ENCODE results near the gene ATF6B. TPM values are rescaled to one million over a fixed set of nuclear protein-coding genes. Genes with fewer than 3 reads are reported as not detected.

The ATF6B gene
- total RNA-seq, 1 experiment from 2014 or later = 87.2 TPM

DNA sequence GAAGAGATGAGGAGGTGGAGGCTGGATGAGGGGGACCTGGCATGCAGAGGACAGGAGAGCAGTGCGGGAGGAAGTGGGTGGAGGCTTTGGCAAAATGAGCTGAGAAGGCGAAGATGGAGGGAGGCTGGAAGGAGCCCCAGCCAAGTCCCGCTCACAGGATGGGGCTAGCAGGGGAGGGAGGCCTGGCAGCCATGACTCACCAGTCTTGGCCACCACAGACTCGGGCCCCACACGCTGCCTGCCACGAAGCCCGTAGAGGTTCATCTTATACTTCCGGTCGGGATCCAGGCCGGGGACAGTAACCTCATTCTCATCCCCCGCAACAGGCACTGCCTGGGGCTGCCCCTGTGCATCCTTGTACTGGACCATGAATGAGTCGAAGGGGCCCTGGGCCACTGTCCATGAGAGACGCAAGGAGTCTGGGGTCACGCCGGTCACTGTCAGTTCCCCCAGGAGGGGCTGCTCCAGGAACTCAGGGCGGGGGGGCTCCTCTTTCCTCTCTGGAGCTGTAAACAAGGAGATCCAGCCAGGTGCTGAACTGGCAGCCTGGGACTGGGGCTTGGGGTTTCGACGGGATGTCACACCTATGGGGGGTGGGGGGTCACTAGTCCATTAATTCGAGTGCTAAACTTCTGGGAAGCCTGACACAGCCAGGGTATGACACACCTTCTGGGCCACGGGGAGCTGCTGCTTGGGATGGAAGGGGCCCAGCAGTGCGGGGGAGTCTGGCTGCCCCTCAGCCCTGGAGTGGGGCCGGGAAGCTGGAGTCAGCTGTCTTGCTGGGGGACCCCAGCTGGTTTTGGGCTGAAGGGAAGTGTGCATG is 46.7 kb downstream of the ATF6B start:
- H4K20me1 ChIP-seq (ENCODE audit: insufficient read depth) = no peaks in the 10 kb centered on the region
- no peaks in the 10 kb centered on the region for H3K9me3 ChIP-seq (ENCODE audit: insufficient read depth, low read depth)
- no peaks in the 10 kb centered on the region for H3K9me2 ChIP-seq (ENCODE audit: insufficient read depth)
- intact Hi-C loops (cut with micrococcal nuclease; ENCODE audit: unreplicated experiment) = no loop called here
- no peak overlapping the region for H3K27ac ChIP-seq
- TF ChIP-seq EZH2 (IDR thresholded peaks at IDR 0.05; ENCODE audit: low read depth) (no peak), CTCF (conservative IDR thresholded peaks at IDR 0.05) (no peak)
- H3K36me3 ChIP-seq (ENCODE audit: low read depth) = no peaks in the 10 kb centered on the region
- no peak overlapping the region for H3K4me3 ChIP-seq
- DNase-seq = peak in 1 of 2 experiments; percentile 66
- BruUV-seq (replicated peaks) = no TSS peak
- H2AFZ ChIP-seq = no peak overlapping the region
- CTCF ChIA-PET = interaction anchor here (0.6 kb wide), 1 partner anchor 729 kb away, joined by 3 read pairs; no protein-coding TSS in a partner anchor
- POLR2A ChIA-PET (ENCODE audit: unreplicated experiment) = no interaction called here
- peak overlapping the region; percentile 71; the same call in 1 of the 2 replicates for H3K4me2 ChIP-seq
- H3K79me2 ChIP-seq (ENCODE audit: low read depth) = no peaks in the 10 kb centered on the region
- peaks cover 91% of the 10 kb centered on the region for H3K4me1 ChIP-seq (replicated peaks; ENCODE audit: insufficient read depth)
- H3F3A ChIP-seq (ENCODE audit: insufficient read depth, low read depth) = peaks cover 44% of the 10 kb centered on the region
- H3K27me3 ChIP-seq (ENCODE audit: insufficient read depth, low read depth) = no peaks in the 10 kb centered on the region

DNA sequence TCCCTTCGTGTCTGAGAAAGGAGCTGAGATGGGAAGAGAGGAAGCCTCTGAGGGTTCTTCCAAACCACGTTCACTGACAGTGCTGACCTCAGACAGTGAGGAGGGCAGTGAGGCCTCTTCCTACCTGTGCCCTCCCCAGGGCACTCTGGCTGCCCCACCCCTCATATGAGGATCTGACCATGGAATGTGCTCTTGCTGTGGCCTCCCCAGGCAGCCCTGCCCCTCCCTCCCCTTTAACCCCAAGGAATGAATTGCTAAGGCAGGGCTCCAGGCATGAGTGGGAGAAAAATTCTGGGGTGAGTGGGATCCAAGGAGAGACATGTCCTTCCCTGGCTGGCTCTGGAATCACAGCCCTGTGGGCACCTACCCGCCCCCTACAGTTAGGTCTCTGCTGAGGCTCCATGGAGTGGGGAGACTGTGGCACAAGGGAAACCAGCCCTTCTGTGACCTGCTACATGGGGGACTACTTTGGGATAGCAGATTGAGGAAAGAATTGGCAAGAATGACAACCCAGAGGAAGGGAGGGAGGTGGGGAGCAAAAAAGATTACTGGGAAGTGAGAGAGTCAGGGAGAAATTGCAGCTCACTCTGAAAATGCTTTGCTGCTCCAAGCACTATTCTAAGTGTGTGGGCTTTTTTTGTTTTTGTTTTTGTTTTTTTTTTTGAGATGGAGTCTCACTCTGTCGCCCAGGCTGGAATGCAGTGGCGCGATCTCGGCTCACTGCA is 48.3 kb downstream of the ATF6B start:
- Histone ChIP-seq H3K36me3 (ENCODE audit: low read depth) (no peaks in the 10 kb centered on the region), H3F3A (ENCODE audit: insufficient read depth, low read depth) (peaks cover 54% of the 10 kb centered on the region), H3K27ac (peak overlapping the region; percentile 38; the same call in 1 of the 2 replicates), H3K9me2 (ENCODE audit: insufficient read depth) (no peaks in the 10 kb centered on the region), H3K4me3 (no peak overlapping the region), H3K79me2 (ENCODE audit: low read depth) (no peaks in the 10 kb centered on the region), H3K4me1 (replicated peaks; ENCODE audit: insufficient read depth) (peaks cover 87% of the 10 kb centered on the region), H2AFZ (no peak overlapping the region), H3K9me3 (ENCODE audit: insufficient read depth, low read depth) (no peaks in the 10 kb centered on the region), H3K27me3 (ENCODE audit: insufficient read depth, low read depth) (no peaks in the 10 kb centered on the region), H3K4me2 (peak overlapping the region; percentile 62), H4K20me1 (ENCODE audit: insufficient read depth) (no peaks in the 10 kb centered on the region)
- ChIA-PET CTCF (interaction anchor here (0.6 to 0.8 kb wide), 2 partner anchors 35 to 39 kb away, joined by 3 read pairs; no protein-coding TSS in a partner anchor), POLR2A (ENCODE audit: unreplicated experiment) (interaction anchor here (0.5 kb wide), 1 partner anchor 48 kb away, joined by 8 read pairs; the partner anchor contains the start of gene ATF6B)
- intact Hi-C loops (cut with micrococcal nuclease; ENCODE audit: unreplicated experiment) = loop anchor here (2.0 kb wide), 1 partner anchor 33 kb away; no protein-coding TSS in a partner anchor
- TSS peak; percentile 18 for BruUV-seq (replicated peaks)
- DNase-seq = peak; percentile 48 to 63
- TF ChIP-seq EZH2 (IDR thresholded peaks at IDR 0.05; ENCODE audit: low read depth) (no peak), CTCF (conservative IDR thresholded peaks at IDR 0.05) (no peak)

- ChIA-PET POLR2A (ENCODE audit: unreplicated experiment) (interaction anchor here (0.5 to 0.8 kb wide), 6 partner anchors 30 to 891 kb away, joined by 3 to 8 read pairs (median 4); partner anchors contain the start of genes HSPA1A, HSPA1L and MSH5), CTCF (interaction anchor here (0.6 to 0.8 kb wide), 2 partner anchors 12 to 28 kb away, joined by 4 read pairs; no protein-coding TSS in a partner anchor)
- Histone ChIP-seq H3K36me3 (ENCODE audit: low read depth) (no peaks in the 10 kb centered on the region), H3F3A (ENCODE audit: insufficient read depth, low read depth) (peaks cover 27% of the 10 kb centered on the region), H3K4me1 (replicated peaks; ENCODE audit: insufficient read depth) (peaks cover 53% of the 10 kb centered on the region), H3K4me2 (0 out of 2 replicates have a peak overlapping the region, but pooled peaks have one; percentile 12), H3K9me3 (ENCODE audit: insufficient read depth, low read depth) (no peaks in the 10 kb centered on the region), H3K79me2 (ENCODE audit: low read depth) (no peaks in the 10 kb centered on the region), H3K9me2 (ENCODE audit: insufficient read depth) (no peaks in the 10 kb centered on the region), H4K20me1 (ENCODE audit: insufficient read depth) (no peaks in the 10 kb centered on the region), H3K4me3 (no peak overlapping the region), H3K27me3 (ENCODE audit: insufficient read depth, low read depth) (no peaks in the 10 kb centered on the region), H2AFZ (no peak overlapping the region), H3K27ac (peak overlapping the region; percentile 52)
- peak; percentile 66 to 82 for DNase-seq
- intact Hi-C loops (cut with micrococcal nuclease; ENCODE audit: unreplicated experiment) = no loop called here
- BruUV-seq (replicated peaks) = no TSS peak
- no peak for TF ChIP-seq EZH2 (IDR thresholded peaks at IDR 0.05; ENCODE audit: low read depth)
- TF ChIP-seq CTCF (conservative IDR thresholded peaks at IDR 0.05) = no peak
These were observed 51.7 kb downstream of the ATF6B start for GRCh38 chr6:32076321-32076809.

All from PC-9 (cell line).